Right renal pelvis (tissue), 4 donors: ENCODE data around the gene SLC24A3. TPM values are rescaled to one million over a fixed set of nuclear protein-coding genes. Genes with fewer than 3 reads are reported as not detected.
A peak's percentile ranks its signal among the peaks of the same experiment; 100 is the strongest.

ENCODE experiments used
- DNase-seq, 4 donors: peaks; one replicate each; pipeline ENCODE4 v3.0.0-alpha.2; 2013; ENCODE audit warnings: low read depth in 4 of 4, low spot score in 3 of 4, missing footprints in 1 of 4
- polyA plus RNA-seq, 4 donors: library from polyadenylated mRNA; unstranded; fragments of 120-200 nt; gene quantifications; one replicate each; pipeline ENCODE4 v1.2.1, GENCODE V29; 2013; ENCODE audit not compliant: insufficient read length in 4 of 4

The SLC24A3 gene
- polyA plus RNA-seq, 4 donors = 4.5 to 5.9 (median 4.6) TPM

DNA sequence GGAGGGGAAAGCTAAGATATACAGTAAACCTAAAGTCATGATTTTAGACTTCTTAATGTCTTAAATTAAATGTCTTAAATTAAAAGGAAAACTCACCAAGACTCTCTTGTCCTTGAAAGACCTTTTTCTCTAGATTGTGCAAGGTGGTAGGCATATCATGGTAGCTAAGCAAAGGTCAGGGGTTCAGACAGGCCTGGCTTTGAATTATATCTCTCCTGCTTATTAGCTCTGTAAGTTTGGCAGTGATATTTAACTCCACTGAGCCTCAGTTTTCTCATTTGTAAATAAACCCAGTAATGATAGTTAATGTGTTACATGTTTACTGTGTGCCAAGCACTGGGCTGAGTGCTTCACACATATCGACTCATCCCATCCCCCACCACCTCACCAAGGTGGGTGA is 203.3 kb downstream of the SLC24A3 start:
- no peak for DNase-seq

GRCh38 chr20:19416627-19417026 is 204.2 kb downstream of the SLC24A3 start:
- no peak for DNase-seq

GRCh38 chr20:19419396-19419795 is 207.0 kb downstream of the SLC24A3 start:
- peak in 1 of 4 donors; percentile 8 for DNase-seq

GRCh38 chr20:19423097-19423899 is 210.9 kb downstream of the SLC24A3 start:
- no peak for DNase-seq

DNA sequence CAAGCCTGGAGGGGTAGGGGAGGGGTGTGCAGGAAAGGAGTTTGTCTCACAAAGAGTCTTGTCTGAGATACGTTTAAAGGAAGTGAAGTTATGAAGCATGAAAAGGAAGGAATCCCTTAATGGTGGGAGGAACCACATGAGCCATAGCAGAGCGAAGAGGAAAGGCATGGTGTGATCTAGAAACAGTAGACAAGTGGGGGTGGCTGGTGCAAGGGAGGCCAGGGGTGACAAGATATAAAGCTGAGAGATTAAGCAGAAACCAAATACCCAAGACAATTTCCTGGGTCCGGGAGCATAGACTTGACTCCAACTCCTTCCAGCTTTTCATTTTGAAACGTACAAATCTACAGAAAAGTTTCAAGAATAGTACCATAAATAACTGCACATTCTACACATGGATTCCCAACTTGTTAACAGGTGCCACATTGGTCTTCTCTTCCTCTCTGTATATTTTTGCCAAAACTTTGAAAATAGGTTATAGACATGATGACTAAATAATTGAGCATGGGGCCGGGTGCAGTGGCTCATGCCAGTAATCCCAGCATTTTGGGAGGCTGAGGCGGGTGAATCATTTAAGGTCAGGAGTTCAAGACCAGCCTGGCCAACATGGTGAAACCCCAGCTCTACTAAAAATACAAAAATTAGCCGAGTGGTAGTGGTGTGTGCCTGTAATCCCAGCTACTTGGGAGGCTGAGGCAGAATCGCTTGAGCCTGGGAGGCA is 211.6 kb downstream of the SLC24A3 start:
- DNase-seq = no peak

DNA sequence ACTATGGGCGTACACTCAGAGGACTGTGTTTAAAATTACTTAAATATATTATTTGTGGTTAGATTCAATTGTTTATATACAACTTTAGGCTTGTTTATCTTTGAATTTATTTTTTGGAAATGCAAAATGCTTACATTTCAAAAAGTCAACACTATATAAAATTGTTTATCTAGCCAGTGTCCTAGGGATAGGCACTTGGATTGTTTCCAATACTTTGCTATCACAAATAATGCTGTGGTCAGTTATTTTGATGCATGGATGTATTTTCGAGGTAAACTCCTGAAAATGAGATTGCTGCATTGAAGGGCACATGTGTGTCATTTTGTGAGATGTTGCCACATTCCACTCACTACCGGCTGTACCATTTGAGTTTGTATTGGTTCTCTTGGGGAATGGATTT is 213.9 kb downstream of the SLC24A3 start:
- no peak for DNase-seq

GRCh38 chr20:19427480-19427879 is 215.0 kb downstream of the SLC24A3 start:
- DNase-seq = no peak

GRCh38 chr20:19427913-19428312 is 215.5 kb downstream of the SLC24A3 start:
- no peak for DNase-seq

DNA sequence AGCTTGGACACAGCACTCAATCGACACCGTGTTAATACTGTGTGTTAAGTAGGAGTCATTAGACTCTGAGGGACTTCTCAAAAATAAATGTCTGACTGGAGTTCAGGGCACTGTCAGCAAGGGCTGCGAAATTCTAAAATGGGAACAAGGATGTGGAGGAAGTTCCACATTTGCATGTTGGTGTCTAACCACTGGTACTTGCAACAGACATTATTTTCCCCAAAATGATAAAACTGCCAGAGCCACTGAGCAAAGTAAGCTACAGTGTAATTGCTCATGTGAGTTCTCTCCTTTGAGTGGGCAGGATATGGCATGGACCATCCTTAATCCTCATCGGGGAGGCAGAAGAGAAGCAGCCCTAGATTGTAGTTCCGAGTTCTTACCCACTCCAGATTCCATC is 215.9 kb downstream of the SLC24A3 start:
- DNase-seq = no peak

GRCh38 chr20:19429538-19429937 is 217.1 kb downstream of the SLC24A3 start:
- DNase-seq = no peak

DNA sequence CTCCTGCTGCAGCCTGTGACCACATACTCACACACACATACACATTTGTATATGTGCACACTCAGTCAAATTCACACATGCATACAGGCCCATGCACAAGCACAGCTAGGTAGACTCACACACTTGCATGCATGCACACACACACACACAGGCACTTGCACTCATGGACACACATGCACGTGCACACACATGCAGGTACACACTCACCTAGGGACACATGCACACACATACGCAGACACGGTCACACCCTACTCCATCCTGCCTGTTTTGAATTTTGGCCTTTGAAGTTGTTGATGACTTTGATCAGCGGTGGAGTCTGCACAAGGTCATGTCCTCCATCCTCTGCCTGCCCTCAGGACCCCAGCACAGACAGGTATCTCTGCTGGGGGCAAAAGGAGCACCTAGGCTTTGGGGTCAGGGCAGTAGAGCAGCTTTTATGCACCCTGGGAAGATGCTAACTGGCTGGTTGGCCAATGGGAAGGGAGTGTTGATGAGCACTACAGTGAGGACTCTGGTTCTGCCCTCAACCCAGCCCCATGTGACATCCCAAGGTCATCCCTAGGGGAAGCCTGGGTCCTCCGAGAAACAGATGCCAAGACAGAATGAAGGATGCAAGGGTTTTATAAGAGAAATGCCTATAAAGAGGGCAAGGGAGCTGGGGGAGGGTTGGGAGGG is 218.3 kb downstream of the SLC24A3 start:
- no peak for DNase-seq

DNA sequence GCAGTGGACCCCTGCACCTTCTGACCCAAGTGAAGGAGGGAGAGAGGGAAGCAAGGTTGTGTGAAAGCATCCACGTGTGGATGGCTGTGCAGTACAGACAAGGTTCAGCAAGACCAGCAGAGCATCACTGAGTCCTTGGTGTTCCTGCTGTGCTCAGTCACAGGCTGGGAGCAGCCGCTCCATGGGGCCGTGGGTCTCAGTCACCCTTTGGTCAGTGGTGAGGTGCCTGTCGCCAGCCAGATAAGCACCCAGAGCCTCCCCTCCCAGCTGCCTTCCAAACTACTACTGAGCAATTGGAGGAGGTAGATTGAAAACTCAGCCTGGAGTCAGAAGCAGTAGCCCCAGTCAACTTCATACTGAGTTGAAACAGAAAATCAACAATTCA is 218.9 kb downstream of the SLC24A3 start:
- no peak for DNase-seq

- no peak for DNase-seq
Observed at GRCh38 chr20:19431906-19432305, 219.5 kb downstream of the SLC24A3 start.

- no peak for DNase-seq
Observed at GRCh38 chr20:19433371-19434350, 221.2 kb downstream of the SLC24A3 start.

DNA sequence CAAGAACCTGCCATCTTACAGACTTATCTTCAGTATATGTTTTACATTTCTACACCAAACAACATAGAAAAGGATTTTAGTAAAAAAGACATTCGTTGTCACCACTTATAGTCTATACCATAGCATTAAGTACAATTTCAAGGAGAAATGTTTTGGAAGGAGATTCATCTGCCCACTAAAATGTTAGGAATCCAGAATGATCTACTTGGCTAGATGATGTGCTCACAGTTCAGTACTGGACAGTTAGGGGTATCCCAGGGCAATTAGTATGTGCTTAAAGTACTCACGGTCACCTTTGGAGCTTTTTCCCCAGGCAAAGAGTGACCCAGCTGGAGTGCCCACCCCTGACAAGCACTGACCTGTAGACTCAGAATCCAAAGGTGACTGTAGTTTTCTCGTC is 222.9 kb downstream of the SLC24A3 start:
- no peak for DNase-seq

GRCh38 chr20:19435821-19436220 is 223.4 kb downstream of the SLC24A3 start:
- no peak for DNase-seq

DNA sequence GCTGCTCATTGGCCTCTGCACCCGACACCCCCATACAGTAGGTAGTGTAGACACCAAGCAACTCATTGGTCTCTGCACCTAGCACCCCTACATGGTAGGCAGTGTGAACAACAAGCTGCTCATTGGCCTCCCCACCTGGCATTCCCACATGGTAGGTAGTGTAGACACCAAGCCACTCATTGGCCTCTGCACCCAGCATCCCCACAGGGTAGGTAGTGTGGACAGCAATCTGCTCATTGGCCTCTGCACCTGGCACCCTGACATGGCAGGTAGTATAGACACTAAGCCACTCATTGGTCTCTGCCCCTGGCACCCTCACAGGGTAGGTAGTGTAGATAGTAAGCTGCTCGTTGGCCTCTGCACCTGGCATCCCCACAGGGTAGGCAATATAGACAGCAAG is 226.0 kb downstream of the SLC24A3 start:
- DNase-seq = no peak

DNA sequence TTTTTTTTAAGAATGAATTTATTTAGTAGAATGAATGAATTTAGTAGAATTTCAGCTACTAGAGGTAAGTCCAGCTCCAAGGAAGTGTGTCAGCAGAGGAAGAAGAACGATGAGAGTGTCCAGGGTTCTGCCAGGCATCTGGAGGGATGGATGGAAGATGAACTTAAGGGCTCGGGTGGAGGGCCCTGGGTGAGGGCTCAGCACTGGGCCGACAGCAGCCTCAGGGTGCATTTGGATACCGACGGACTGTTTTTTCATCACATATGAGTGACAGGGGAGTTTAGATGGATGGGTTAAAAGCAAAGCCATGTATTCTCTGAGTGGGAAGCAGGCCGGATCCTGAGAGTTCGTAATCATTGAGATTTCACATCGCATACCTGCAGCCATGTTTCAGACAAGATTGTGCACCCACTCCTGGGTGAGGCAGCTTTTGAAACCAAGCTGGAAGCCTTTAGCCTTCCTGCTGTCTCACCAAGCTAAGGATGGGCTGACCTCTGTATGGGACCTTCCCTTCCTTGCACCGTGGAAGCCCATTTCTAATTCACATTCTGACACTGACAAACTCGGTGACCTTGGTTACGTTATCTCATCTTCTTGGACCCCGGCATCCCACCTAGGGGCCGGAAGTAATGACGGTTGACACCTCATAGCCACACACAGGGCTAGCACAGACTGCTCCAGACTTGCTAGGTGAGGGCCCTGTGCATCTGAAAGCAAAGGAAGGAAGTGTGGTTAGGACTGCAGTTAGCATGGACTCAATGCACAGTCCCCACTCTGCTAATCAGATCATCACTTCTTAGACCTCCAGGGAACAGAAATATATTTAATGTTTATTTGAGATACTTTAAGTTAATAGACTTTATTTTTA is 228.5 kb downstream of the SLC24A3 start:
- no peak for DNase-seq

DNA sequence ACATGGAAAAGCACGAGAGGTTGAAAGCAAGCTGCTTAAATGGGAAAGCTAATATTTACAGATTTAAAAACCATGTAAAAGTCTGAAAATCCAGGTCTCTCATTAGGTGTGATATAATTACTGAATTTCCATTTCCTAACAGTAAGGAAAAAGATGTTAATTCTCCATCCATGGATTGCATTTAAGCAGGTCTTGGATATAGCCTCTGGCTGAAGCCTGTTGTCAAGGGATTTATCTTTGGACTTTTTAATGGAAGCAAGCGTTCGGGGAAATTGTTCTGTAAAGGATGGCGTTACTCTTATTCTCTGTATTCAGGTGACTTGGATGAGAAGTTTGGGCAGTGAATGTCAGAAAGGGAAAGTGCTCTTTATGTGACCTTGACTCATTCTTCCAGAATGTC is 233.8 kb downstream of the SLC24A3 start:
- DNase-seq = no peak
